HL-60 (cell line): ENCODE data around the gene HYCC2.

Experiments
- DNase-seq, 2 experiments: peaks; one replicate each; pipeline ENCODE4 v3.0.0-alpha.2; 2010 to 2020; ENCODE audit warnings: low read depth in 1 of 2, low spot score in 1 of 2
- H3K27ac ChIP-seq: fragments of 250-450 bp; sonication (Bioruptor Pico); replicated peaks from 2 replicates; pipeline ENCODE4 v1.5.1; 2020; ENCODE audit warnings: mild to moderate bottlenecking, moderate library complexity
- H3K27me3 ChIP-seq: fragments of 250-450 bp; sonication (Bioruptor Pico); 2 replicates; pipeline ENCODE4 v1.5.1; 2021; ENCODE audit warnings: mild to moderate bottlenecking, moderate library complexity; ENCODE audit not compliant: insufficient read depth, poor library complexity, severe bottlenecking
- H3K4me3 ChIP-seq: replicated peaks from 2 replicates; pipeline ENCODE4 v1.5.1; 2011; ENCODE audit warnings: mild to moderate bottlenecking, control low read depth, low read length; ENCODE audit not compliant: insufficient read depth
- CTCF ChIP-seq: IDR thresholded peaks from one replicate; pipeline ENCODE4 v1.5.1; 2011; ENCODE audit warnings: low read length, control low read depth, inconsistent platforms; ENCODE audit not compliant: insufficient read depth
- GABPA ChIP-seq: IDR thresholded peaks from 2 replicates; pipeline ENCODE4 v1.6.1; 2012; ENCODE audit warnings: low read depth
- POLR2AphosphoS5 ChIP-seq: IDR thresholded peaks from 2 replicates; pipeline ENCODE4 v1.6.1; 2012; ENCODE audit warnings: low read depth
- REST ChIP-seq: IDR thresholded peaks from 2 replicates; pipeline ENCODE4 v1.6.1; 2012; ENCODE audit warnings: low read depth; ENCODE audit not compliant: insufficient replicate concordance
- SPI1 ChIP-seq: IDR thresholded peaks from 2 replicates; pipeline ENCODE4 v1.6.1; 2012; ENCODE audit warnings: low read depth, mild to moderate bottlenecking, borderline replicate concordance

Gene HYCC2

GRCh38 chr2:201109186-201109585 is 37.7 kb upstream of the HYCC2 start:
- Histone ChIP-seq H3K4me3 (no peak overlapping the region), H3K27ac (no peak overlapping the region), H3K27me3 (no peaks in the 10 kb centered on the region)
- DNase-seq, result no peak
- no peak for TF ChIP-seq REST
- no peak for TF ChIP-seq GABPA
- no peak for TF ChIP-seq CTCF
- no peak for TF ChIP-seq POLR2AphosphoS5
- TF ChIP-seq SPI1, result no peak

GRCh38 chr2:201108341-201108740 is 36.9 kb upstream of the HYCC2 start:
- TF ChIP-seq SPI1, result no peak
- no peak for TF ChIP-seq CTCF
- no peak for TF ChIP-seq POLR2AphosphoS5
- Histone ChIP-seq H3K27me3 (no peaks in the 10 kb centered on the region), H3K4me3 (no peak overlapping the region), H3K27ac (no peak overlapping the region)
- no peak for DNase-seq

GRCh38 chr2:201107624-201108023 is 36.2 kb upstream of the HYCC2 start:
- no peak for TF ChIP-seq GABPA
- TF ChIP-seq REST, result no peak
- TF ChIP-seq CTCF, result no peak
- no peak for TF ChIP-seq POLR2AphosphoS5
- TF ChIP-seq SPI1, result no peak
- Histone ChIP-seq H3K4me3 (no peak overlapping the region), H3K27ac (no peak overlapping the region)

GRCh38 chr2:201105759-201106158 is 34.3 kb upstream of the HYCC2 start:
- DNase-seq, result no peak
- Histone ChIP-seq H3K27me3 (no peaks in the 10 kb centered on the region), H3K27ac (no peak overlapping the region), H3K4me3 (no peak overlapping the region)
- TF ChIP-seq GABPA, result no peak
- TF ChIP-seq CTCF, result no peak
- TF ChIP-seq REST, result no peak
- no peak for TF ChIP-seq SPI1
- TF ChIP-seq POLR2AphosphoS5, result no peak

More at GRCh38 chr2:201107624-201108023, 36.2 kb upstream of the HYCC2 start:
- no peak for DNase-seq
- no peaks in the 10 kb centered on the region for H3K27me3 ChIP-seq
